ENCODE results near the gene IRGM. TPM values are rescaled to one million over a fixed set of nuclear protein-coding genes. Genes with fewer than 3 reads are reported as not detected.
A peak's percentile ranks its signal among the peaks of the same experiment; 100 is the strongest.
"Not testable (repeated sequence)": the region's sequence is repeated elsewhere in the genome, so short reads cannot be mapped to it uniquely, and the experiment has no call there.

IRGM gene
- total RNA-seq, 1 donor from 2014 or later: not detected

- Mint-ChIP-seq H3K4me3 (ENCODE audit: unreplicated experiment) (no peak overlapping the region), H3K36me3 (ENCODE audit: low read depth, unreplicated experiment) (no peaks in the 10 kb centered on the region), H3K9me3 (ENCODE audit: unreplicated experiment) (peaks cover 5% of the 10 kb centered on the region), H3K4me1 (ENCODE audit: unreplicated experiment) (no peaks in the 10 kb centered on the region), H3K27me3 (ENCODE audit: unreplicated experiment) (peaks cover 5% of the 10 kb centered on the region), H3K27ac (ENCODE audit: unreplicated experiment) (no peak overlapping the region)
- peak; percentile 55 for DNase-seq (ENCODE audit: low spot score)
- peak; percentile 48 for TF ChIP-seq CTCF (IDR thresholded peaks at IDR 0.05; ENCODE audit: unreplicated experiment)
Observed at GRCh38 chr5:150846654-150847333, 473 bp downstream of the IRGM start.

- TF ChIP-seq CTCF (IDR thresholded peaks at IDR 0.05; ENCODE audit: unreplicated experiment): peak; percentile 12
- no peak overlapping the region for H3K4me3 Mint-ChIP-seq (ENCODE audit: unreplicated experiment)
- peaks cover 5% of the 10 kb centered on the region for H3K27me3 Mint-ChIP-seq (ENCODE audit: unreplicated experiment)
- DNase-seq (ENCODE audit: low spot score): no peak
- H3K9me3 Mint-ChIP-seq (ENCODE audit: unreplicated experiment): peaks cover 5% of the 10 kb centered on the region
- no peak overlapping the region for H3K27ac Mint-ChIP-seq (ENCODE audit: unreplicated experiment)
- H3K4me1 Mint-ChIP-seq (ENCODE audit: unreplicated experiment): no peaks in the 10 kb centered on the region
- H3K36me3 Mint-ChIP-seq (ENCODE audit: low read depth, unreplicated experiment): no peaks in the 10 kb centered on the region
Observed at GRCh38 chr5:150847334-150847695, 994 bp downstream of the IRGM start.

- no peak for DNase-seq (ENCODE audit: low spot score)
- H3K27ac Mint-ChIP-seq (ENCODE audit: unreplicated experiment): no peak overlapping the region
Observed at GRCh38 chr5:150848271-150848670, 1.9 kb downstream of the IRGM start.

GRCh38 chr5:150851039-150851438 lies 4.7 kb downstream of the IRGM start:
- no peak overlapping the region for H3K4me3 Mint-ChIP-seq (ENCODE audit: unreplicated experiment)
- no peak overlapping the region for H3K27ac Mint-ChIP-seq (ENCODE audit: unreplicated experiment)
- TF ChIP-seq CTCF (IDR thresholded peaks at IDR 0.05; ENCODE audit: unreplicated experiment): no peak
- no peaks in the 10 kb centered on the region for H3K4me1 Mint-ChIP-seq (ENCODE audit: unreplicated experiment)
- no peaks in the 10 kb centered on the region for H3K9me3 Mint-ChIP-seq (ENCODE audit: unreplicated experiment)
- no peak for DNase-seq (ENCODE audit: low spot score)
- no peaks in the 10 kb centered on the region for H3K36me3 Mint-ChIP-seq (ENCODE audit: low read depth, unreplicated experiment)
- H3K27me3 Mint-ChIP-seq (ENCODE audit: unreplicated experiment): peaks cover 3% of the 10 kb centered on the region

More at GRCh38 chr5:150848271-150848670, 1.9 kb downstream of the IRGM start:
- Mint-ChIP-seq H3K9me3 (ENCODE audit: unreplicated experiment) (peaks cover 5% of the 10 kb centered on the region), H3K36me3 (ENCODE audit: low read depth, unreplicated experiment) (no peaks in the 10 kb centered on the region), H3K27me3 (ENCODE audit: unreplicated experiment) (peaks cover 5% of the 10 kb centered on the region), H3K4me1 (ENCODE audit: unreplicated experiment) (no peaks in the 10 kb centered on the region), H3K4me3 (ENCODE audit: unreplicated experiment) (no peak overlapping the region)
- TF ChIP-seq CTCF (IDR thresholded peaks at IDR 0.05; ENCODE audit: unreplicated experiment): no peak

- no peak overlapping the region for H3K27ac Mint-ChIP-seq (ENCODE audit: unreplicated experiment)
- H3K36me3 Mint-ChIP-seq (ENCODE audit: low read depth, unreplicated experiment): no peaks in the 10 kb centered on the region
- no peak for DNase-seq (ENCODE audit: low spot score)
- no peaks in the 10 kb centered on the region for H3K4me1 Mint-ChIP-seq (ENCODE audit: unreplicated experiment)
- H3K9me3 Mint-ChIP-seq (ENCODE audit: unreplicated experiment): no peaks in the 10 kb centered on the region
- H3K4me3 Mint-ChIP-seq (ENCODE audit: unreplicated experiment): no peak overlapping the region
- TF ChIP-seq CTCF (IDR thresholded peaks at IDR 0.05; ENCODE audit: unreplicated experiment): no peak
- H3K27me3 Mint-ChIP-seq (ENCODE audit: unreplicated experiment): no peaks in the 10 kb centered on the region
Observed at GRCh38 chr5:150853561-150853960, 7.2 kb downstream of the IRGM start.

GRCh38 chr5:150856700-150857099 lies 10.4 kb downstream of the IRGM start:
- not testable (repeated sequence) for DNase-seq (ENCODE audit: low spot score); H3K27me3 Mint-ChIP-seq (ENCODE audit: unreplicated experiment); H3K36me3 Mint-ChIP-seq (ENCODE audit: low read depth, unreplicated experiment); H3K27ac Mint-ChIP-seq (ENCODE audit: unreplicated experiment); H3K9me3 Mint-ChIP-seq (ENCODE audit: unreplicated experiment); H3K4me3 Mint-ChIP-seq (ENCODE audit: unreplicated experiment); H3K4me1 Mint-ChIP-seq (ENCODE audit: unreplicated experiment)

Measured in endothelial cell (in vitro differentiated cells).